Left kidney (tissue), 2 donors: ENCODE data around the gene OSBPL5. TPM values are rescaled to one million over a fixed set of nuclear protein-coding genes. Genes with fewer than 3 reads are reported as not detected.

ENCODE experiments used
- DNase-seq: peaks from one replicate; pipeline ENCODE4 v3.0.0-alpha.2; 2013
- polyA plus RNA-seq: library from polyadenylated mRNA; unstranded; fragments of 120-200 nt; gene quantifications from one replicate; pipeline ENCODE4 v1.2.1, GENCODE V29; 2013; ENCODE audit not compliant: insufficient read length

The OSBPL5 gene
- polyA plus RNA-seq, 1 donor, result 20.5 TPM

DNA sequence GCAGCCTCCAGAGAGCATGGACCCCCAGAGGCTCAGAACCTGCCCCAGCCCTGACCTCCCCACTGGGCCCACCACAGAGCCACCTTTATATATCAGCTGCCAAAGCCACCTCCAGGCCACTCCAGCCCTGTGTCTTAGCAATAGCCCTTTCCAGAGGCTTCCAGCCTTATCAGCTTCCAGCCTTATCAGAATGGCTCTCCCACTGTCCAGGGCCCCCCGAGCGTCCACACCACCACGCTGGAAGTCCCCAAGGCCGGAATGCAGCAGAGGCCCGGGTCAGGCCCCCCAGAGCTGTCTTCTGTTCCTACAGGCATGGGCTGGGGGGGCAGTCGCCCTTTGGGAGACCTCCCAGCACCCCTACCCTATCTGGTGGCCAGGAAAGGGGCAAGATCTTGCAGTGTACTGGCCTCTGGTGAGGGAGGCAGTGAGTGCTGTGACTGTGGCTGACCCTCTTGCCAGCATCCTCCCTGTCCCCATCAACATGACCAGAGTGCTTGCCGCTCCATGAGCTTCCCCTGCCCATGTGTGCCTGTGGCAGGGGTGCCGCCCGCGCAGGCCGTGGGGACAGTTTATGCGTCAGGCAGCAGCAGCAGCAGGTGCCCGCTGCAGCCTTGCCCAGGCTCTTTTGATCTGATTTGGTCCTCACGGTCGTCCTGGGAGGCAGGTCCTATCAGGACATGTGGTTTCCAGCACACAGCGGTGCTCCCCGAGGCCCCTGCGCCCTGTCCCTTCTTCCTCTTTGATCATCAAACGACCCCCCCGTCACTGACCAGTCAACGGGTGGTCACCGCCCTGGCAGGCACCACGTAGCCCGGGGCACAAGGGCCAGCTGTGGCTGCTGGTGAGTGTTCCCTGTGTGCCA, 15.9 kb downstream of the OSBPL5 start:
- no peak for DNase-seq

DNA sequence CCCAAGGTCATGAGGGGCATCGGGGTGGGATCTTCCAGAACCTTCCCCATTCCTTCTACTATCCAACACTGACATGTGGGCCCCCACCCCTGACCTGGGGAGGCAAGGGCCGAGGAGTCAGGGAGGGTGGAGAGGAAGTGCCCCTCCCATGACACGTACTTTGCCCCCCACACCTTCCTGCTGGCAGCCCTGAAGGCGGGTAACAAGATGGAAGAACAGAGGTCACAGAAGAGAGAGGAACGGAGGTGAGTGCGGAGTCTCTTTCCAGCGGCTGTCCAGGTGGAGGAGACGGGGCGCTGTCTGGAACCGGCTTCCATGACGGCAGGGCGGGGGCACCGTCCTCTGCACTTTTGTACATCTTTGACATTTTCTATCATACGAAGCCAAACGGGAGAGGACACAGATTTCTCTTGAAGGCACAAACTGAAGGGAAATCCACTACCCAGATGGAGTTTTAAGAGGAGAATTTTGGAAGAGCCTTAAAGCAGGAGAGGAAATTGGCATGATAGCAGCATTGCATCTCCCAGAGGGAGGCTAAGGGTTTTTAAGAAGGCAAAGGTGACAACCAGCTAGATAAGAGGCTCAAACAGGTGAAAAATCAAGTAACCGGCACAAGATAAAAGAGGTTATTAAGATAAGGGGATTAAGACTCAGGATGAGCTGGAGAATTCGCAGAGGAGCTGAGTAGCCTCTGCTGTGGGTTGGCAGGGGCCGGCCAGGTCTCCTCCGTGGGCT, 16.7 kb downstream of the OSBPL5 start:
- no peak for DNase-seq

- DNase-seq, result no peak
Measured at GRCh38 chr11:3147626-3148025, 17.5 kb downstream of the OSBPL5 start.

DNA sequence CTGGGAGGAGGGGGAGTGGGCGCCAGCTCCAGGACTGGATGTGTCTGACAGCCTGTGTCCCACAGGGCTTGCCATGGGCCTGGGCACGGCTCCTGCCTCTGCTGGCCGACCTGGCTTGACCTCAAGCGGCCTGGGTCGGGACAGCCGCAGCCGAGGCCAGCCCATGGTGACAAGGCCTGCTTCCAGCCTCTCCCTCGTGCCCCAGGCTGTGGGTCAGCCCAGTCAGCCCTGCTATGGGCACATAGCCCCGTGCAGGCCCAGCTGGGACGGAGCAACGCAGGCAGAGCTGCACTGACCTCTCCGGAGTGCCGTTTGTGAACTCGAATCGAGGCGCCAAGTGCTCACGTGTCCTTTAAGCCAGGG, 17.9 kb downstream of the OSBPL5 start:
- no peak for DNase-seq

DNA sequence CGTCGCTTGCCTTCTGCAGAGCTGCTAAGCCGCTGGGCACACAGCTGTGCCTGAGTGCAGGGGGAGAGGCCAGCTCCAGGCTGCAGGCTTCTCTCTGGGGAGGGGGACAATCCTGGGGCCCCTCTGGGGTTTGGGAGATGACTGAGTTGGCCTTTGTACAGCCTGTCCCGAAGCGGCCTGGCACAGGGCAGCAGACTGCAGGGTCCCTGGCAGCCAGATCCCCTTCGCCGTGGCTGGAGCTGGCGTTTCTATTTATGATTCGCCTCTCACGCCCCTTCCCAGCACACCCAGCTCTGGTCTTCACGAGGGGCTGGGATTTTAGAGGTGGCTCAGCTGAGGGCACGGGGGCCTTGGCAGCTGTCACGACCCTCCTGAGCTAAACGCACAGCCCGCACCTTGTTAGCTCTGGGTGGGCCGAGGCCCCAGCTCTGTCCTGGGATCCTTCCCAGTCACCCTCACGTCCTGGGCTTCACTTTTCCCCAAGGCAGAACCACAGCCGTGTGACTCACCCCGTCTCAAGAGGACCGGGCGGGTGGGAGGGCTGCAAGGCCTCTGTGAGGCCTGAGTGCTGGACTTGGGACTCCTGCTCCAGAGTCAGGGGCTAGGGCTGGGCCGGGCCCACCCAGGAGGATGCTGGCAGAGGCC, 18.4 kb downstream of the OSBPL5 start:
- DNase-seq, result no peak

- no peak for DNase-seq
Measured at GRCh38 chr11:3145206-3145520, 19.9 kb downstream of the OSBPL5 start.

GRCh38 chr11:3144296-3145205, 20.6 kb downstream of the OSBPL5 start:
- no peak for DNase-seq

GRCh38 chr11:3143136-3143880, 21.8 kb downstream of the OSBPL5 start:
- DNase-seq, result no peak

GRCh38 chr11:3140291-3140603, 24.9 kb downstream of the OSBPL5 start:
- no peak for DNase-seq

DNA sequence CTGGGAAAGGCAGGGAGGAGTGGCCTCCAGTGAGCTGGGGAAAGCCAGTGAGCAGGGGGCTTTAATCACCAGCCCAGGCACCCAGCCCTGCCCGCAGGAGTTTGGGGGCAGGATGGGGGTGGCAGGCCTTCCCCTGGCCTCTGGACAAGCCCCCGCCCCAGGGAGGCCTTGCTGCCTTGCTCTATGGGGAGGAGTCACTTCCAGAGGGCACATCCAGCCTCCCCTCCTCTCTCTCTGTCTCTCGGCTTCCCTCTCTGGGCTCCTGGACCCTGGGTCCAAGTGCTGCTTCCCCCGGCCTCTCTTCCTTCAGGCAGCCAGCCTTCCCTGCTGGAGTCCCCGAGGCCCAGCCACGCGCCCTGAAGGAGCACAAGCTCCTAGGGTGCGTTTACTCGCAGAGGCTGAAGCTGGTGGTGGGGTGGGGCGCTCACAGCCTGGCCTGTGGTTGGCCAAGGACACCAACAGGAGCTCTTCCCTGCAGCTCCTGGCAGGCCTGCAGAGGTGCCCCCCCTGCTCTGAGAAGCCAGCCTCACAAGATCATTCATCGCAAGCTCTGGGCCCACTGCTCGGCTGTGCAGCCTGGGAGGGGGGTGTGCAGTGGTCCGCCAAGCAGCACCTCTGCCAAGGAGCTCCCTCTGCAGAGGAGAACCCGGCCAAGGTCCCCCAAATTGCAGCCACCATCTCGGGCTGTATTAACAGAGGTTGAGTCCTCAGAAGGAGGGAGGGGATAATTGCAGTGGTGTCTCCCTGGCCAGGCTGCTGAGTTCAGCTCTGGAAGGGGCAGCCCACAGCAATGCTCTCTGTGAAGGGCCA, 25.4 kb downstream of the OSBPL5 start:
- no peak for DNase-seq

- no peak for DNase-seq
Measured at GRCh38 chr11:3139086-3139440, 26.0 kb downstream of the OSBPL5 start.

GRCh38 chr11:3138178-3139085, 26.7 kb downstream of the OSBPL5 start:
- no peak for DNase-seq

- no peak for DNase-seq
Measured at GRCh38 chr11:3137486-3138177, 27.5 kb downstream of the OSBPL5 start.

GRCh38 chr11:3136546-3137455, 28.3 kb downstream of the OSBPL5 start:
- no peak for DNase-seq

DNA sequence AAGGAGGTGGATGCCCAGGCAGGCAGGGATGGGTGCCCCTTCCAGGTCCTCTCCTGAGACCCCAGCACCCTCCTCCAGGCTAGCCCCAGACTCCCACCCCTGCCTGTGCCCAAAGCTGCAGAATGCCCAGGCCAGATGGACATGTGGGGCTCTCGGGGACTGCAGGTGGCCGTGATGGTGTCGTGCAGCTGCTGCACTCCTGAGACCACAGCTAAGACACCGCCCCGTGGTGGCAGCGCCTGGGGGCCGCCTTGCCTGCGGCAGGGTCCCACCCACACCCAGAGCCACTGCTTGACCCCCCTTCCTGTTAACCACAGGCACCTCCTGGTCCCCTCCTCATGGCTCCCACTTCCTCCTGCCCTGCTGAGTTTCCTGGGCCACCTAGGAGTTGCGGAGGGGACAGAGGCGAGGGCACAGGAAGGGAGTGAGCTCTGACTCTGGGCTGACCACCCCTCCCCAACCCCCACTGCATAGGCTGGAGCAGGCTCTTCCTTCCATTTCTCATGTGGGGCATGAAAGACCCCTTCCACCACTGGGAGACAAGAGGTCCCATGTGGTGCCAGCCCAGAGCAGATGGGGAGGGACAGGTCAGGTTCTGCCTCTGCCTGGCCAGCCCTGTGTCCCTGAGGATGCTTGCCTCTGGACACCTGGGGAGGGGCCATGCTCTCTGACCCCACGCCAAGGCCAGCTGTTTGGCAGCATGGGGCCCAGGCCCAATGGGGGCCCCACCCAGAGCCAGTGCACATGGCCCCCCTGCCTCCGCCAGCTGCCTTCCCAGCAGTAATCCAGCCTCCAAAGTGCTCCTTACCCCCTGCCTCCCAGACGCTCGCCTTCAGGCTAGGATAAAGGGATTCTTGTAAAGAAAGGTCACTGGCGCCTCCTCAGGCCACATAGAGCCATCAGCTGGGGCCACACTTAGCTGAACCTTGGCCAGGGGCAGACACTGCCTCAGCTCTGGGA, 29.3 kb downstream of the OSBPL5 start:
- DNase-seq, result no peak

DNA sequence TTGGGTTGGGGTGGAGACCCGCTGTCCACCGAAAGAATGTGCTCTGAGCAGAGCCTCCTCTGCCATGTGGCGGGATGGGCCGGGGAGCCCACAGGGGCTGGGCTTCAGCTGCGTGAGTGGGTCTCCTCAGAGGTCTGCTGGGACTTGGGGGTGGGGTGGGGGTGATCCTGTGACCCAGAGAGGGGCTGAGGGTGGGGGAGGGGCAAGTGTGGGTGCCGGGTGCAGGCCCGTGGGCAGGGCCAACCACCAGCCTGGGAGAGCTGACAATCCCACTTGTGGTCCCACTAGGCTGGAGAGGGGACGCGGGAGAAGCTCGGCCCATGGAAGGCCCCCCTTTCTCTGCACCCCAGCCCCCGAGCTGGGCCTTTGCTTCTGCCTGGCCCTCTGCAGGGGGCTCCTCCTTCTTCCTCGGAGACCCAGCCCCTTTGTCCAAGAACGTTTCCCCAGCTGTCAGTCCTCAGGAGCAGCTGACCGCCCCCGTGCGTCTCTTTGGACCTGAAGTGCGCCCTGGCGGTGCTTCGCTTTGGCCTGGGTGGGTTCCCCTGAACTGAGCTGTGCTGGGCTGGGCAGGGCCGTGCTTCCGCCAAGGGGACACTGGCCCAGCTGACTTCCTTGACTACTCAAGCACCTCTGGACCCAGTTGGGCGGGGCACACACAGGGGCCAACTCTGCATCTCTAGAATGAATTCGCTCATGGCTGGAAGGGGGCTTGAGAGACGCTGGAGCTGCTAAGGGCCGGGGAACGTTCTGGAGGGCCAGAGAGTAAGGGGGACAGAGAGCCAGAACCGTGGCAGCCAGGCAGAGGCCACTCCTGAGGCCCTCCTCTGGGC, 30.2 kb downstream of the OSBPL5 start:
- no peak for DNase-seq
